Nephron (organoid): Measurements from ENCODE around the gene RBBP5.
A peak's percentile ranks its signal among the peaks of the same experiment; 100 is the strongest.

ENCODE experiments used
- H3K27ac Mint-ChIP-seq, 3 experiments: 2 replicates each; pipeline ENCODE4 v1.8.0; 2020; ENCODE audit warnings: mixed read lengths in 3 of 3, mild to moderate bottlenecking in 2 of 3, moderate library complexity in 1 of 3
- H3K27me3 Mint-ChIP-seq: 2 replicates; pipeline ENCODE4 v1.8.0; 2021; ENCODE audit warnings: low read depth, mild to moderate bottlenecking, moderate library complexity, mixed read lengths
- H3K36me3 Mint-ChIP-seq: 2 replicates; pipeline ENCODE4 v1.8.0; 2020; ENCODE audit warnings: low read depth, mixed read lengths
- H3K4me1 Mint-ChIP-seq: 2 replicates; pipeline ENCODE4 v1.8.0; 2020; ENCODE audit warnings: mixed read lengths
- H3K4me3 Mint-ChIP-seq, 3 experiments: 2 replicates each; pipeline ENCODE4 v1.8.0; 2020; ENCODE audit warnings: mild to moderate bottlenecking in 3 of 3, mixed read lengths in 3 of 3, moderate library complexity in 2 of 3
- H3K9me3 Mint-ChIP-seq: 2 replicates; pipeline ENCODE4 v1.8.0; 2020; ENCODE audit warnings: mixed read lengths
- TF ChIP-seq, protein P1 (sequence below), 3 experiments: fragments of 200-600 bp; sonication (generic); IDR thresholded peaks; one replicate each; pipeline ENCODE4 v1.5.0; 2021; ENCODE audit warnings: antibody characterized with exemption in 3 of 3; ENCODE audit not compliant: unreplicated experiment in 3 of 3

Gene RBBP5

DNA sequence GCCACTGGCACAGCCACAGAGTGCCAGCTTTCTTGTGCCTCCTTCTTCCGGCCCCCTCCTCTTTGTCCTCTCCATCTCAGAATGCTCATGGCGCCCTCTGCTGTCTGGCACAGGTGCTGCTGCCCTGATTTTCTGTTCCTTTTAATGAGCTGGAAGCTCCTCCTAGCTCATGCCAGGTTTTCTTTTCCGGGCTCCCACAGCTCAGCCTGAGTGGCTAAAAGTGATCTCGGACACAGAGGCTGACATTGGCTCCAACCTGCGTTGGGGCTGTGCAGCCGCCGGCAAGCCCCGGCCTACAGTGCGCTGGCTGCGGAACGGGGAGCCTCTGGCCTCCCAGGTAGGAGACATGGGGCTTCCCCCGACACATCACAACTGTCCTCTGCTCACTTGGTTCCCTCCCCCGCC lies 60.1 kb downstream of the RBBP5 start:
- no peaks in the 10 kb centered on the region for H3K36me3 Mint-ChIP-seq
- TF ChIP-seq, protein P1, sequence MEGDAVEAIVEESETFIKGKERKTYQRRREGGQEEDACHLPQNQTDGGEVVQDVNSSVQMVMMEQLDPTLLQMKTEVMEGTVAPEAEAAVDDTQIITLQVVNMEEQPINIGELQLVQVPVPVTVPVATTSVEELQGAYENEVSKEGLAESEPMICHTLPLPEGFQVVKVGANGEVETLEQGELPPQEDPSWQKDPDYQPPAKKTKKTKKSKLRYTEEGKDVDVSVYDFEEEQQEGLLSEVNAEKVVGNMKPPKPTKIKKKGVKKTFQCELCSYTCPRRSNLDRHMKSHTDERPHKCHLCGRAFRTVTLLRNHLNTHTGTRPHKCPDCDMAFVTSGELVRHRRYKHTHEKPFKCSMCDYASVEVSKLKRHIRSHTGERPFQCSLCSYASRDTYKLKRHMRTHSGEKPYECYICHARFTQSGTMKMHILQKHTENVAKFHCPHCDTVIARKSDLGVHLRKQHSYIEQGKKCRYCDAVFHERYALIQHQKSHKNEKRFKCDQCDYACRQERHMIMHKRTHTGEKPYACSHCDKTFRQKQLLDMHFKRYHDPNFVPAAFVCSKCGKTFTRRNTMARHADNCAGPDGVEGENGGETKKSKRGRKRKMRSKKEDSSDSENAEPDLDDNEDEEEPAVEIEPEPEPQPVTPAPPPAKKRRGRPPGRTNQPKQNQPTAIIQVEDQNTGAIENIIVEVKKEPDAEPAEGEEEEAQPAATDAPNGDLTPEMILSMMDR (IDR thresholded peaks at IDR 0.05; ENCODE audit: unreplicated experiment in 3 of 3), result peak; percentile 89 to 96 (median 89)
- H3K9me3 Mint-ChIP-seq, result no peaks in the 10 kb centered on the region
- no peaks in the 10 kb centered on the region for H3K4me1 Mint-ChIP-seq
- peak overlapping the region in 1 of 3 experiments; percentile 3 for H3K27ac Mint-ChIP-seq
- H3K27me3 Mint-ChIP-seq, result peaks cover 11% of the 10 kb centered on the region
- no peak overlapping the region for H3K4me3 Mint-ChIP-seq

DNA sequence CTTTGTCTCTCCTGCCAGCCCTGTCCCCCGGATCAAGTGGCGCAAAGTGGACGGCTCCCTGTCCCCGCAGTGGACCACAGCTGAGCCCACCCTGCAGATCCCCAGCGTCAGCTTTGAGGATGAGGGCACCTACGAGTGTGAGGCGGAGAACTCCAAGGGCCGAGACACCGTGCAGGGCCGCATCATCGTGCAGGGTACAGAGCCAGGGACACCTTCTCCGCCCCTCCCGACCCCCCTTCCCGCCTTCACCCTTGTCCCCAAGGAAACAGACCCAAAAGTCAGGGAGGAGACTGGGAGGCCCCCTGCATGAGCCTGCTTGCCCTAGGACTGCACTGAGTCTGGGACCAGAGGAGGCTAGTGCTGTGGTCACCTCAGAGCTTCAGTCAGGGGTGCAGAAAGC lies 60.6 kb downstream of the RBBP5 start:
- Mint-ChIP-seq H3K9me3 (no peaks in the 10 kb centered on the region), H3K4me3 (no peak overlapping the region), H3K27ac (peak overlapping the region in 1 of 3 experiments; percentile 3), H3K36me3 (no peaks in the 10 kb centered on the region), H3K4me1 (no peaks in the 10 kb centered on the region), H3K27me3 (peaks cover 11% of the 10 kb centered on the region)
- TF ChIP-seq, protein P1 (IDR thresholded peaks at IDR 0.05; ENCODE audit: unreplicated experiment in 3 of 3), result no peak

DNA sequence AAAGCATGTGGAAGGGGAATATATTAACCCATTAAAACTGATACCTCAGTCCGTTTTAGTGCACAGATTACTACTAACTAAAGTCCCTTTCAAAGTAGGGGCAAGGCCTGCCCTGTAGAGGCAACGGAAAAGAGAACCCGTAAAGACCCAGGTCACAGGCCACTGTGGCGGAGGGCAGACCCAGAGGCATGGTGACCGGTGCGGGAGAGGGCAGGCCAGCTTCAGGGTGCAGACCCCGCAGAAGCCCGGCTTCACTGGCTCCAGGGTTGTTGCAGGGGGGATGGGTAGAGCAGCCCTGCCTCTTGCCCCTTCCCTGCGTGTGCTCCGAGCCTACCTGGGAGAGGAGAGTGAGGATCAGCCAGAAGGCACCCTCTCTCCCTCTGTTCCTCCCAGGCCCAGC lies 61.0 kb downstream of the RBBP5 start:
- TF ChIP-seq, protein P1 (IDR thresholded peaks at IDR 0.05; ENCODE audit: unreplicated experiment in 3 of 3), result no peak
- peaks cover 11% of the 10 kb centered on the region for H3K27me3 Mint-ChIP-seq
- no peaks in the 10 kb centered on the region for H3K36me3 Mint-ChIP-seq
- no peaks in the 10 kb centered on the region for H3K4me1 Mint-ChIP-seq
- no peak overlapping the region for H3K27ac Mint-ChIP-seq
- H3K4me3 Mint-ChIP-seq, result no peak overlapping the region
- H3K9me3 Mint-ChIP-seq, result no peaks in the 10 kb centered on the region

DNA sequence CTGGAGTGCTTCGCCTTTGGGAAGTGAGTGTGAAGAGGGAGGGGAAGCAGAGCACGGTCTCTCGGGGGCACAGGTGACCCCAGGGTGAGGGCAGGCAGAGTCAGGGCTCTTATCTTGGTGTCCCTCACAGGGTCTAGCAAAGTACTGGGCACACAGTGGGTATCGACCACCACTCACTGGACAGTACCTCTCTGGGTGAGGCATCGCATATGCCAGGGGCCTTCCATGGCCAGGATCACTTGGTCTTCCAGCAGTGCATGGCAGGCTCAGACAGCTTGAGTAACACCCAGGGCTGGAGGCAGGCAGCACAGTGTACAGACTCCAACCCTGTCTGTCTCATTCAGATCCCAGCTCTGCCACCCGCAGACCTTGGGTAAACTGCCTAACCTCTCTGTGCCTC lies 62.1 kb downstream of the RBBP5 start:
- TF ChIP-seq, protein P1 (IDR thresholded peaks at IDR 0.05; ENCODE audit: unreplicated experiment in 3 of 3), result no peak
- no peak overlapping the region for H3K4me3 Mint-ChIP-seq
- no peak overlapping the region for H3K27ac Mint-ChIP-seq
- H3K4me1 Mint-ChIP-seq, result no peaks in the 10 kb centered on the region
- no peaks in the 10 kb centered on the region for H3K9me3 Mint-ChIP-seq
- peaks cover 18% of the 10 kb centered on the region for H3K27me3 Mint-ChIP-seq
- H3K36me3 Mint-ChIP-seq, result no peaks in the 10 kb centered on the region

DNA sequence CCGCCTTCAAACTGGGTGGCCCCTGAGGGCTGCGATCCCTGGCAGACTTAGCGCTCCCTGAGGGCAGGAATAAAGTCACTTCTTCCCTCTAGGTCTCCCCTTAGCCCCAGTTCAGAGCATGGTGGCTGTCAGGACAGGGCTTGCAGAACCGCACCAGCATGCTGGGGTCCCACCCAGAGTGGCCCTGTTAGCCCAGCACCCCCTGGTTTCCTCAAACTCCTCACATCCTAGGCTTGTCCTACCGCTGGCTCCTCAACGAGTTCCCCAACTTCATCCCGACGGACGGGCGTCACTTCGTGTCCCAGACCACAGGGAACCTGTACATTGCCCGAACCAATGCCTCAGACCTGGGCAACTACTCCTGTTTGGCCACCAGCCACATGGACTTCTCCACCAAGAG lies 62.9 kb downstream of the RBBP5 start:
- Mint-ChIP-seq H3K4me1 (no peaks in the 10 kb centered on the region), H3K36me3 (no peaks in the 10 kb centered on the region), H3K4me3 (no peak overlapping the region), H3K27ac (no peak overlapping the region), H3K9me3 (no peaks in the 10 kb centered on the region), H3K27me3 (peaks cover 16% of the 10 kb centered on the region)
- TF ChIP-seq, protein P1 (IDR thresholded peaks at IDR 0.05; ENCODE audit: unreplicated experiment in 3 of 3), result no peak

DNA sequence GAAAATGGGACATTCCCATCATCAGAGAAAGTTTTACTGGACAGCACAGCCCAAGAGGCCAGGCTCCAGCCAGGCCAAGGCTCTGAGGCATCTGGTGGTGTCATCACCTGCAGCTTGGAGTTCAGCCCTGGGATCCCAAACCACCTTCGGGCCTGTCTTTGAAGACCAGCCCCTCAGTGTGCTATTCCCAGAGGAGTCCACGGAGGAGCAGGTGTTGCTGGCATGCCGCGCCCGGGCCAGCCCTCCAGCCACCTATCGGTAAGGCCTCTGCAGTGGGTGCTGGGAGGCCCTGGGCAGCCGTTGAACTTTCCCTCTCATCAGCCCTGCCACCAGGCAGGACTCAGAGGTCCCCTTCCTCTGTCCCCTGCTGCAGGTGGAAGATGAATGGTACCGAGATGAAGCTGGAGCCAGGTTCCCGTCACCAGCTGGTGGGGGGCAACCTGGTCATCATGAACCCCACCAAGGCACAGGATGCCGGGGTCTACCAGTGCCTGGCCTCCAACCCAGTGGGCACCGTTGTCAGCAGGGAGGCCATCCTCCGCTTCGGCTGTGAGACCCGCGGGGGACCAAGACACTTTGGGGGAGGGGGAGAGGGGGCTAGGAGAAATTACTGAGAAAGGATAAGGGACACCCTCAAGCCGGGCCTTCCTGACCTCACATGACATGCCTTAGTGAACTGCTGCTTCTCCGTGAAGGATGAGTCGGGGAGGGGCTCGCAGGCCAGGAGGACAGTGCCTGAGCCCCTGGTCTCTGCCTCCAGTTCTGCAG lies 63.8 kb downstream of the RBBP5 start:
- H3K4me1 Mint-ChIP-seq, result no peaks in the 10 kb centered on the region
- TF ChIP-seq, protein P1 (IDR thresholded peaks at IDR 0.05; ENCODE audit: unreplicated experiment in 3 of 3), result no peak
- no peaks in the 10 kb centered on the region for H3K9me3 Mint-ChIP-seq

More for the DNA sequence above, 63.8 kb downstream of the RBBP5 start:
- peaks cover 15% of the 10 kb centered on the region for H3K27me3 Mint-ChIP-seq
- H3K36me3 Mint-ChIP-seq, result no peaks in the 10 kb centered on the region
- no peak overlapping the region for H3K4me3 Mint-ChIP-seq
- no peak overlapping the region for H3K27ac Mint-ChIP-seq
